ENCODE data around the gene TPST2. TPM values are rescaled to one million over a fixed set of nuclear protein-coding genes. Genes with fewer than 3 reads are reported as not detected.

The TPST2 gene
- total RNA-seq, 1 donor: 25.0 TPM

DNA sequence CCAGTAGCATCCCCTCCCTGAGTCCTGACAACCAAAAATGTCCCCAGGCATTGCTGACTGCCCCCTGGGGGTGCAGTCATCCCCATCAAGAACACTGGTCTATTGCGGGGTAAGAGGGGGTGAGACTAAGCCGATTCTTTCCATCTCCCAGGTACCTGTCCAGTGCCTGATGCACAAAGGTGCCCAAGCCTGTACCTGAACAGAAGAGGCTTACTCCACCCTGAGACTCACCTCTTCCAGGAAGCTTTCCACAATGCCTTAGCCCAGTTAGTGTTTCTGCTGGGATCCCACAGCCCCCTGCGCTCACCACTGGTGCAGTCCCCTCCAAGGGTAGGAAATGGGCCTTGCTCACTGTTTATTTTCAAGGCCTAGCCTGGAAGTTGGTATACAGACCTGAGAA is 22.9 kb downstream of the TPST2 start:
- H3K4me3 ChIP-seq (ENCODE audit: low read depth, low read length): no peak overlapping the region
- no peak for DNase-seq (ENCODE audit: low read depth)
- TF ChIP-seq, protein P1, sequence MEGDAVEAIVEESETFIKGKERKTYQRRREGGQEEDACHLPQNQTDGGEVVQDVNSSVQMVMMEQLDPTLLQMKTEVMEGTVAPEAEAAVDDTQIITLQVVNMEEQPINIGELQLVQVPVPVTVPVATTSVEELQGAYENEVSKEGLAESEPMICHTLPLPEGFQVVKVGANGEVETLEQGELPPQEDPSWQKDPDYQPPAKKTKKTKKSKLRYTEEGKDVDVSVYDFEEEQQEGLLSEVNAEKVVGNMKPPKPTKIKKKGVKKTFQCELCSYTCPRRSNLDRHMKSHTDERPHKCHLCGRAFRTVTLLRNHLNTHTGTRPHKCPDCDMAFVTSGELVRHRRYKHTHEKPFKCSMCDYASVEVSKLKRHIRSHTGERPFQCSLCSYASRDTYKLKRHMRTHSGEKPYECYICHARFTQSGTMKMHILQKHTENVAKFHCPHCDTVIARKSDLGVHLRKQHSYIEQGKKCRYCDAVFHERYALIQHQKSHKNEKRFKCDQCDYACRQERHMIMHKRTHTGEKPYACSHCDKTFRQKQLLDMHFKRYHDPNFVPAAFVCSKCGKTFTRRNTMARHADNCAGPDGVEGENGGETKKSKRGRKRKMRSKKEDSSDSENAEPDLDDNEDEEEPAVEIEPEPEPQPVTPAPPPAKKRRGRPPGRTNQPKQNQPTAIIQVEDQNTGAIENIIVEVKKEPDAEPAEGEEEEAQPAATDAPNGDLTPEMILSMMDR (IDR thresholded peaks at IDR 0.05; ENCODE audit: insufficient read depth, low read depth, low read length): no peak

DNA sequence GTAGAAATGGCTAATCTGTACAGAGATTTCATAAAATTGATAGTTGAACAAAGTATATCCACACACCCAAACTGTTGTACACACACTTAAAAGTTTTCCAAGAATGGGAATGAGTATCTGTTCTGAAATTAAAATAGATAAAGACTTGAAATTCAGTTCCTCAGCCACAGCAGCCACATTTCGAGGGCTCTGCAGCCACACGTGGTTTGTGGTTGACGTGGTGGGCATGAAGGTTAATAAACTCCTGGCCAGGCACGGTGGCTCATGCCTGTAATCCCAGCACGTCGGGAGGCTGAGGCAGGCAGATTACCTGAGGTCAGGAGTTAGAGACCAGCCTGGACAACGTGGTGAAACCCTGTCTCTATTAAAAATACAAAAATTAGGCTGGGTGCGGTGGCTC is 24.0 kb downstream of the TPST2 start:
- H3K4me3 ChIP-seq (ENCODE audit: low read depth, low read length): no peak overlapping the region
- no peak for DNase-seq (ENCODE audit: low read depth)
- TF ChIP-seq, protein P1 (IDR thresholded peaks at IDR 0.05; ENCODE audit: insufficient read depth, low read depth, low read length): no peak

DNA sequence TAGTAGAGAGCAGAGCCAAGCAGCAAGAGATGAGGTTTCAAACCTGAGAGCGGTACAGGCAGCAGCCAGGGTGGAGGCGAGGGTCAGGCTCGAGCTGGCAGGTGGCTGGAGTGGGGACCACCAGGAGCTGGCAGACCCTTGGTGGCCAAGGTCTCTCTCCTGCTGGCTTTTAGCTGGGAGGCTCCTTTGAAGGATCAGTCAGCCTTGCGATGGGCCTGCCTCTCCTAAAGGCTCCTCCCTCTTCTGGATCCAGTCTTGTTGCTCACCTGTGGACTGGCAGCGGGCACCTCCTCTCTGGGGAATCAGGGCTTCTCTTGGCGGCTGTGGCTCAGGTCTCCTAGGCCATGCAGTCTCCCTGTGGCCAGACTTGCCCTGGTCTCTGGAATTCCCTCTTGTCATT is 24.8 kb downstream of the TPST2 start:
- no peak overlapping the region for H3K4me3 ChIP-seq (ENCODE audit: low read depth, low read length)
- TF ChIP-seq, protein P1 (IDR thresholded peaks at IDR 0.05; ENCODE audit: insufficient read depth, low read depth, low read length): no peak
- no peak for DNase-seq (ENCODE audit: low read depth)

DNA sequence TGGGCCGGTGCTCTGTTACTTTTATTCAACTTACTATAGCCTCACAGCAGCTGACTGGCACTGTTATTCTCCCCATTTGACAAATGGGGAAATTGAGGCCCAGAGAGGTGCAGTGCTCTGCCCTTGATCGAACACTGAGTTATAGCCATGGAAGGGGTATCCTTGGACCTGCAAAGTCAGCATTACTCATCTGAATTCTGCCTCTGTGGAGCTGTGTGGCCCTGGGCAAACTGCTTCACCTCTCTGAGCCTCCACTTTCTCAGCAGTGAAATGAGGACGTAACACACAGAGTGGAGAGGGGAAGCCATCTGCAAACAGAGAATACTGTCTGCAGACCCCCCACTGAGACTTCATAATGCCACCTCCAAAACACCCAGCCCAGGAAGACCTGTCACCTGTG is 25.3 kb downstream of the TPST2 start:
- no peak for DNase-seq (ENCODE audit: low read depth)
- TF ChIP-seq, protein P1 (IDR thresholded peaks at IDR 0.05; ENCODE audit: insufficient read depth, low read depth, low read length): no peak
- H3K4me3 ChIP-seq (ENCODE audit: low read depth, low read length): no peak overlapping the region

DNA sequence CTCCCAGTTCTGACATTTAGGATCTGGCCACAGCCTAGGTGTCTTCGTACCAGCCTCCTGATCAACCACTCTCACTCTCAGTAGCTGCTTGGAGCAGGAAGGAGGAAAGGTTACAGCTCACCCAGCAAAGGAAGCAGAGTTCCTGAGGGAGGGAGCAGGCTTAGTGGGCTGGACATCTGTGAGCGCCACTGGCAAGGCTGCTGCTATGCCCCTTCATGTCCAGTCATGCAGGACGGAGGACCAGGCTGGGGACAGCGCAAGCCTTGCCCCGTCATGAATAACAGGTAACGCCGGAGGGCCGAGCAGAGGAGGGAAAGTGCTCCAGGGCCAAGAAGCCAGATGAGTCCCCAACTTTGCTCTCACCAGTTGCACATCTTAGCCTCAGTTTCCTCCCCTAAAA is 25.8 kb downstream of the TPST2 start:
- TF ChIP-seq, protein P1 (IDR thresholded peaks at IDR 0.05; ENCODE audit: insufficient read depth, low read depth, low read length): no peak
- H3K4me3 ChIP-seq (ENCODE audit: low read depth, low read length): no peak overlapping the region
- DNase-seq (ENCODE audit: low read depth): no peak

DNA sequence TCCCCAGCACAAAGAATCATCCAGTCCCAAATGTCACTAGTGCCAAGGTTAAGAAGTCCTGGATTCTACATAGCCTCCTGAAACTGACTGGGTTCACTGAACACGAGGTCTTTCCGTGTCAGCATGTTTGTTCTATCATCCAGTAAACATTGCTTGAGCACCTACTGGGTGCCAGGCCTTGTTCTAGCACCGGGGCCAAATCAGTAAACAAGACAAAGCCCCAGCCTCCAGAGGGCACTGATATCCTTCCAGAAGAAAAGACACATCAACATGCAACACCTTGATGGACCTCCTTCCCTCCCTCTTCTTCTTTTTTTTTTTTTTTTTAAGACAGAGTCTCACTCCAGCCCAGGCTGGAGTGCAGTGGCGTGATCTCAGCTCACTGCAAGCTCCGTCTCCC is 26.9 kb downstream of the TPST2 start:
- TF ChIP-seq, protein P1 (IDR thresholded peaks at IDR 0.05; ENCODE audit: insufficient read depth, low read depth, low read length): no peak
- DNase-seq (ENCODE audit: low read depth): no peak
- no peak overlapping the region for H3K4me3 ChIP-seq (ENCODE audit: low read depth, low read length)

DNA sequence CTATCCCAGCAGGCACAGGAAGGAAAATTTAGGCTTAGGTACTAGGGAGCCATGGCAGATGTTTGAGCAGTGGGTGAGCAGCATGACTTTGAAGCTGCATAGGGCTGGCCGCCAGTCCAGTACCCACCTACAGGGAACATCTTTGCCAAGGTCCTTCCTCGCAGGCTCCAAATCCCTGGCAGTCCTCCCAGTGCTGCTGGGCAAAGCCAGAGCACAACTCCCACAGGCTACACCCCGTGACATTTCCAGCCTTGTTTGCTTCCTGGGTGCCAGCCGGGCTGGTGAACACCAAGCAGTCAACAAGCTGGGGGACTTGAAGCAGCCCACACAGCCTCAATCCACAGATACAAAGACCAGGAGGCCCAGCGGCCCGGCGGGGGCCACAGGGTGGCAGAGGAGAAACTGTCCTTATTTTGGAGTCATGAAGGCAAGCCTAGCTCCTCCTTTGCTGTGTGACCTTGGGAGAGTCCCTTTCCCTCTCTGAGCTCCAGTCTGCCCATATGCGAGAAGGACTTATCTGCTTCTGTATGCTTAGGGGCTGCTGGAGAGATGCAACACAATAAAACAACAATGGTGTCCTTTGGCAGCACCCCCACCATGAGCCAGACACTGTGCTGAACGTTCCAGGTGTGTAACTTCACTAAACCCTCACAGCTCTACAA is 28.0 kb downstream of the TPST2 start:
- H3K4me3 ChIP-seq (ENCODE audit: low read depth, low read length): no peak overlapping the region
- no peak for DNase-seq (ENCODE audit: low read depth)
- TF ChIP-seq, protein P1 (IDR thresholded peaks at IDR 0.05; ENCODE audit: insufficient read depth, low read depth, low read length): no peak
